HepG2 (cell line): ENCODE results near the gene PANK1. TPM values are rescaled to one million over a fixed set of nuclear protein-coding genes. Genes with fewer than 3 reads are reported as not detected.

ENCODE experiments used
- ATAC-seq: fragments of 200-7000 bp; cut with Tn5 transposase; 3 replicates; pipeline ENCODE4 v1.9.1; 2020; ENCODE audit warnings: mild to moderate bottlenecking, moderate library complexity
- BruUV-seq: library from RNA; stranded (reverse); fragments of 400-500 nt; replicated peaks from 2 replicates; lab custom pipeline; 2021; lab: Mats Ljungman, UMichigan
- CTCF ChIA-PET: fragments of 300-600 bp; formaldehyde crosslinking; extraction: SDS; loops from one replicate; lab custom pipeline; 2021; ENCODE audit warnings: low total read pairs, inconsistent platforms, low intra/inter-chr PET ratio; lab: Yijun Ruan, JAX
- POLR2A ChIA-PET: fragments of 350-600 bp; sonication (Branson Sonifier 250); formaldehyde crosslinking; loops from one replicate; lab custom pipeline; 2020; ENCODE audit warnings: antibody characterized with exemption, inconsistent platforms; lab: Yijun Ruan, JAX
- DNase-seq: peaks from one replicate; pipeline ENCODE4 v3.0.0-alpha.2; 2015; ENCODE audit warnings: low spot score
- FAIRE-seq: peaks from 3 replicates; lab custom pipeline; 2011; peaks lifted over from hg19 to GRCh38; lab: Jason Lieb, UNC
- H2AFZ ChIP-seq: one replicate; pipeline ENCODE4 v1.6.1; 2011; ENCODE audit warnings: low read length, inconsistent platforms
- H3K27ac ChIP-seq: fragments of 300-600 bp; 3 replicates; pipeline ENCODE4 v1.8.0; 2011; ENCODE audit warnings: mixed run types, mild to moderate bottlenecking, mixed read lengths, low read length, inconsistent platforms; ENCODE audit not compliant: insufficient read depth; ENCODE audit errors: extremely low read length
- H3K27me3 ChIP-seq, 2 experiments: fragments of 200-600 bp in 1 of 2; 2 replicates in 1 of 2; 3 replicates in 1 of 2; pipeline versions ENCODE4 v1.6.0 to v1.8.0; 2011; ENCODE audit warnings: low read length in 2 of 2, mild to moderate bottlenecking in 2 of 2, moderate library complexity in 2 of 2, inconsistent platforms in 1 of 2; ENCODE audit not compliant: insufficient read depth in 2 of 2, control insufficient read depth in 1 of 2
- H3K36me3 ChIP-seq, 2 experiments: fragments of 200-600 bp in 1 of 2; replicated peaks in 1 of 2; 2 replicates in 1 of 2; 3 replicates in 1 of 2; pipeline versions ENCODE4 v1.5.1 to v1.8.0; 2011; ENCODE audit warnings: low read length in 2 of 2, inconsistent platforms in 1 of 2; ENCODE audit not compliant: insufficient read depth in 2 of 2, control insufficient read depth in 1 of 2
- H3K4me1 ChIP-seq: 2 replicates; pipeline ENCODE4 v1.5.1; 2012; ENCODE audit warnings: low read length, inconsistent platforms; ENCODE audit not compliant: insufficient read depth
- H3K4me2 ChIP-seq: 2 replicates; pipeline ENCODE4 v1.6.0; 2011; ENCODE audit warnings: low read depth, low read length, inconsistent platforms
- H3K4me3 ChIP-seq, 3 experiments: fragments of 200-600 bp in 1 of 3; sonication (generic), shearing (Covaris generic) in 1 of 3; replicated peaks in 1 of 3; 2 replicates each; pipeline ENCODE4 v1.5.1; 2011 to 2016; ENCODE audit warnings: low read length in 3 of 3, inconsistent platforms in 2 of 3, low read depth in 2 of 3, mild to moderate bottlenecking in 2 of 3, control low read depth in 1 of 3, mixed read lengths in 1 of 3; ENCODE audit not compliant: insufficient read depth in 1 of 3
- H3K79me2 ChIP-seq: one replicate; pipeline ENCODE4 v1.6.1; 2011; ENCODE audit warnings: low read length, inconsistent platforms; ENCODE audit not compliant: insufficient read depth
- H3K9ac ChIP-seq: 2 replicates; pipeline ENCODE4 v1.6.0; 2011; ENCODE audit warnings: mild to moderate bottlenecking, low read depth, low read length, inconsistent platforms; ENCODE audit not compliant: insufficient read depth
- H3K9me3 ChIP-seq: 2 replicates; pipeline ENCODE4 v1.5.1; 2012; ENCODE audit warnings: mild to moderate bottlenecking, low read length
- H4K20me1 ChIP-seq: 2 replicates; pipeline ENCODE4 v1.6.0; 2011; ENCODE audit warnings: inconsistent platforms, mild to moderate bottlenecking, low read length, moderate library complexity; ENCODE audit not compliant: insufficient read depth
- KAT2B ChIP-seq: fragments of 150-350 bp; IDR thresholded peaks from 2 replicates; pipeline ENCODE4 v1.6.1; 2014; ENCODE audit warnings: low read depth, low read length, borderline replicate concordance
- ZC3H13 ChIP-seq: sonication (generic); formaldehyde crosslinking; IDR thresholded peaks from 2 replicates; pipeline ENCODE4 v1.8.1; 2023; ENCODE audit warnings: mild to moderate bottlenecking, missing genetic modification reagents, moderate library complexity
- ZFP90 ChIP-seq: sonication (generic); formaldehyde crosslinking; IDR thresholded peaks from 2 replicates; pipeline ENCODE4 v1.8.0; 2022; ENCODE audit warnings: missing genetic modification reagents, mild to moderate bottlenecking, inconsistent platforms, borderline replicate concordance
- ZNF768 ChIP-seq: sonication (generic); formaldehyde crosslinking; IDR thresholded peaks from 2 replicates; pipeline ENCODE4 v1.4.0; 2020; ENCODE audit warnings: missing genetic modification reagents
- ZNF780A ChIP-seq: sonication (generic); formaldehyde crosslinking; IDR thresholded peaks from 2 replicates; pipeline ENCODE4 v1.8.0; 2022; ENCODE audit warnings: mild to moderate bottlenecking, missing genetic modification reagents, moderate library complexity
- ZSCAN20 ChIP-seq: sonication (generic); formaldehyde crosslinking; IDR thresholded peaks from 2 replicates; pipeline ENCODE4 v1.4.0; 2020; ENCODE audit warnings: missing genetic modification reagents, mild to moderate bottlenecking, borderline replicate concordance
- WGBS: methylation state at CpG from one replicate; pipeline ENCODE4 v1.1.6; 2017; ENCODE audit warnings: low lambda C conversion rate; 5-methylcytosine and 5-hydroxymethylcytosine counted together
- in situ Hi-C: cut with HindIII; loops from 2 replicates; pipeline ENCODE4 v1.10.0; 2017; ENCODE audit warnings: low pct_unique_long_range_greater_than_20kb; ENCODE audit not compliant: extremely low pct_ligation_motif_present
- intact Hi-C: fragments of 100-400 bp; cut with micrococcal nuclease; formaldehyde crosslinking; loops from one replicate; pipeline ENCODE4 v1.10.0; 2022; ENCODE audit not compliant: unreplicated experiment
- polyA plus RNA-seq, 8 experiments: library from polyadenylated mRNA; depleted of rRNA in 3 of 8; stranded (reverse) in 7 of 8; unstranded in 1 of 8; fragments of >200 nt; fragmentation: Illumina TruSeq in 4 of 8; extraction: Trizol in 4 of 8; gene quantifications; 2 replicates each; pipeline versions ENCODE4 v1.2.1 to v1.2.3, GENCODE V29; 2011 to 2016; ENCODE audit warnings: low read depth in 4 of 8, missing spikeins in 1 of 8, mixed read lengths in 1 of 8; ENCODE audit not compliant: insufficient read depth in 1 of 8
- total RNA-seq, 5 experiments: library from RNA; depleted of rRNA; stranded (reverse); fragments of >200 nt; fragmentation: Illumina TruSeq; extraction: Trizol; gene quantifications; 2 replicates each; pipeline ENCODE4 v1.2.3, GENCODE V29; 2016; ENCODE audit warnings: low read depth in 1 of 5
- TF ChIP-seq, protein P1 (sequence below): IDR thresholded peaks from 2 replicates; pipeline ENCODE4 v1.6.1; 2016; ENCODE audit warnings: mild to moderate bottlenecking, missing biosample characterization, missing genetic modification reagents
- TF ChIP-seq, protein P2 (sequence below): sonication (generic); formaldehyde crosslinking; IDR thresholded peaks from 2 replicates; pipeline ENCODE4 v1.8.0; 2022; ENCODE audit warnings: mild to moderate bottlenecking, missing genetic modification reagents; ENCODE audit not compliant: insufficient replicate concordance
- TF ChIP-seq, protein P3 (sequence below): conservative IDR thresholded peaks from 2 replicates; pipeline ENCODE4 v1.6.1; 2018; ENCODE audit warnings: missing genetic modification reagents
- TF ChIP-seq, protein P4 (sequence below): sonication (generic); formaldehyde crosslinking; IDR thresholded peaks from 2 replicates; pipeline ENCODE4 v1.4.0; 2020; ENCODE audit warnings: missing genetic modification reagents

Gene PANK1
- total and polyA plus RNA-seq, 2 of the 13 experiments (the other 11 are each of a cell fraction or from before 2014, with no cell fraction given): 18.2 to 33.3 TPM

DNA sequence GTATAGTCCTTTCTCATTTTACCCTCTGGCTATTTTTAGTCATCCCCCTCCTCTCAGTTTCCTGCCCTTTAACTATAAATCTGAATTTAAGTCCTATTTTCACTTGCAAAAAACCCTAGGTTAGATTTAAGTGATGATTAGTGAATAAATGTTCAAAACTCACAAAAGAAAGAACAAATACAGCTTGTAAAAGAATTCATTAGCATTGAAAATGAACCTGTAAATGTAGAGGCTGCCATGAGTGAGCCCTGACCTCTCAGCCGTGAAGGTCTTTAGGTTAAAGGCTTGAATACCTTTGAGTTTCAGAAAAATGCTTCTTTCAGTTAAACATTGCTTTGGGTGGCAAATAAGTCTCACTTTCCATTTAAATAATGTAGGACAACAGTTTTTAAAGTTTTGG, 107.7 kb downstream of the PANK1 start:
- ATAC-seq (no peak), DNase-seq (no peak), FAIRE-seq (no peak)
- Histone ChIP-seq H3K36me3 (no peaks in the 10 kb centered on the region), H3K4me3 (no peak overlapping the region), H3K27ac (no peak overlapping the region), H3K9ac (no peak overlapping the region), H2AFZ (no peak overlapping the region), H3K27me3 (peaks cover 0 to 24% of the 10 kb centered on the region in 2 experiments; a peak in 4 of 5 replicates), H3K79me2 (no peaks in the 10 kb centered on the region), H4K20me1 (no peaks in the 10 kb centered on the region), H3K9me3 (no peaks in the 10 kb centered on the region), H3K4me1 (no peaks in the 10 kb centered on the region)
- CTCF ChIA-PET: no interaction called here
- WGBS: 0% methylated on average over 1 of the region's 1 CpG
- POLR2A ChIA-PET: interaction anchor here (0.6 kb wide), 1 partner anchor 90 kb away, joined by 5 read pairs; no protein-coding TSS in a partner anchor
- in situ Hi-C loops: no loop called here
- TF ChIP-seq ZFP90 (CRISPR knock-in tag): no peak
- TF ChIP-seq ZC3H13: no peak
- TF ChIP-seq ZSCAN20 (CRISPR knock-in tag): no peak
- no peak for TF ChIP-seq KAT2B
- TF ChIP-seq, protein P1, sequence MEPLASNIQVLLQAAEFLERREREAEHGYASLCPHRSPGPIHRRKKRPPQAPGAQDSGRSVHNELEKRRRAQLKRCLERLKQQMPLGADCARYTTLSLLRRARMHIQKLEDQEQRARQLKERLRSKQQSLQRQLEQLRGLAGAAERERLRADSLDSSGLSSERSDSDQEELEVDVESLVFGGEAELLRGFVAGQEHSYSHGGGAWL (CRISPR knock-in tag): no peak
- no peak for TF ChIP-seq ZNF768 (CRISPR knock-in tag)
- no peak for TF ChIP-seq ZNF780A (CRISPR knock-in tag)
- TF ChIP-seq, protein P2, sequence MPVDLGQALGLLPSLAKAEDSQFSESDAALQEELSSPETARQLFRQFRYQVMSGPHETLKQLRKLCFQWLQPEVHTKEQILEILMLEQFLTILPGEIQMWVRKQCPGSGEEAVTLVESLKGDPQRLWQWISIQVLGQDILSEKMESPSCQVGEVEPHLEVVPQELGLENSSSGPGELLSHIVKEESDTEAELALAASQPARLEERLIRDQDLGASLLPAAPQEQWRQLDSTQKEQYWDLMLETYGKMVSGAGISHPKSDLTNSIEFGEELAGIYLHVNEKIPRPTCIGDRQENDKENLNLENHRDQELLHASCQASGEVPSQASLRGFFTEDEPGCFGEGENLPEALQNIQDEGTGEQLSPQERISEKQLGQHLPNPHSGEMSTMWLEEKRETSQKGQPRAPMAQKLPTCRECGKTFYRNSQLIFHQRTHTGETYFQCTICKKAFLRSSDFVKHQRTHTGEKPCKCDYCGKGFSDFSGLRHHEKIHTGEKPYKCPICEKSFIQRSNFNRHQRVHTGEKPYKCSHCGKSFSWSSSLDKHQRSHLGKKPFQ (CRISPR knock-in tag): no peak
- TF ChIP-seq, protein P3, sequence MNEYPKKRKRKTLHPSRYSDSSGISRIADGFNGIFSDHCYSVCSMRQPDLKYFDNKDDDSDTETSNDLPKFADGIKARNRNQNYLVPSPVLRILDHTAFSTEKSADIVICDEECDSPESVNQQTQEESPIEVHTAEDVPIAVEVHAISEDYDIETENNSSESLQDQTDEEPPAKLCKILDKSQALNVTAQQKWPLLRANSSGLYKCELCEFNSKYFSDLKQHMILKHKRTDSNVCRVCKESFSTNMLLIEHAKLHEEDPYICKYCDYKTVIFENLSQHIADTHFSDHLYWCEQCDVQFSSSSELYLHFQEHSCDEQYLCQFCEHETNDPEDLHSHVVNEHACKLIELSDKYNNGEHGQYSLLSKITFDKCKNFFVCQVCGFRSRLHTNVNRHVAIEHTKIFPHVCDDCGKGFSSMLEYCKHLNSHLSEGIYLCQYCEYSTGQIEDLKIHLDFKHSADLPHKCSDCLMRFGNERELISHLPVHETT (CRISPR knock-in tag): no peak
- TF ChIP-seq, protein P4, sequence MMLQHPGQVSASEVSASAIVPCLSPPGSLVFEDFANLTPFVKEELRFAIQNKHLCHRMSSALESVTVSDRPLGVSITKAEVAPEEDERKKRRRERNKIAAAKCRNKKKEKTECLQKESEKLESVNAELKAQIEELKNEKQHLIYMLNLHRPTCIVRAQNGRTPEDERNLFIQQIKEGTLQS (CRISPR knock-in tag): no peak
- TF ChIP-seq, all 625 proteins: peak for 0
- no TSS peak for BruUV-seq
- intact Hi-C loops: no loop called here
- no peak overlapping the region for H3K4me2 ChIP-seq
